NAMALWA (cell line): Measurements from ENCODE around the gene RIPOR1.
A peak's percentile ranks its signal among the peaks of the same experiment; 100 is the strongest.
"Not testable (repeated sequence)": the region's sequence is repeated elsewhere in the genome, so short reads cannot be mapped to it uniquely, and the experiment has no call there.

Experiments
- DNase-seq: peaks from one replicate; pipeline ENCODE4 v3.0.0-alpha.2; 2015; ENCODE audit warnings: low spot score

RIPOR1 gene

GRCh38 chr16:67516296-67517154 lies 12.1 kb upstream of the RIPOR1 start:
- DNase-seq, result no peak

GRCh38 chr16:67517155-67517445 lies 11.5 kb upstream of the RIPOR1 start:
- DNase-seq, result no peak

- peak; percentile 84 for DNase-seq
Measured at GRCh38 chr16:67517661-67518423, 10.8 kb upstream of the RIPOR1 start.

GRCh38 chr16:67518676-67519075 lies 10.0 kb upstream of the RIPOR1 start:
- DNase-seq, result no peak

GRCh38 chr16:67519242-67519641 lies 9.4 kb upstream of the RIPOR1 start:
- no peak for DNase-seq

GRCh38 chr16:67521095-67521804 lies 7.4 kb upstream of the RIPOR1 start:
- DNase-seq, result peak; percentile 99

GRCh38 chr16:67525176-67525860 lies 3.3 kb upstream of the RIPOR1 start:
- DNase-seq, result peak; percentile 14

- no peak for DNase-seq
Measured at GRCh38 chr16:67526149-67526791, 2.4 kb upstream of the RIPOR1 start.

- DNase-seq, result peak; percentile 45
Measured at GRCh38 chr16:67528870-67529581, 397 bp downstream of the RIPOR1 start.

GRCh38 chr16:67529582-67530012 lies 968 bp downstream of the RIPOR1 start:
- DNase-seq, result peak; percentile 81

GRCh38 chr16:67530013-67530939 lies 1.6 kb downstream of the RIPOR1 start:
- DNase-seq, result peak; percentile 92

- peak; percentile 74 for DNase-seq
Measured at GRCh38 chr16:67531247-67531646, 2.6 kb downstream of the RIPOR1 start.

GRCh38 chr16:67533024-67533560 lies 4.5 kb downstream of the RIPOR1 start:
- DNase-seq, result no peak

GRCh38 chr16:67533987-67534386 lies 5.4 kb downstream of the RIPOR1 start:
- DNase-seq, result not testable (repeated sequence)

- no peak for DNase-seq
Measured at GRCh38 chr16:67534431-67534830, 5.8 kb downstream of the RIPOR1 start.

- DNase-seq, result no peak
Measured at GRCh38 chr16:67535201-67535600, 6.6 kb downstream of the RIPOR1 start.

- no peak for DNase-seq
Measured at GRCh38 chr16:67537270-67537635, 8.6 kb downstream of the RIPOR1 start.

GRCh38 chr16:67537636-67538591 lies 9.3 kb downstream of the RIPOR1 start:
- no peak for DNase-seq
